Upper lobe of right lung (tissue), 1 donor: ENCODE results near the gene CGB7. TPM values are rescaled to one million over a fixed set of nuclear protein-coding genes. Genes with fewer than 3 reads are reported as not detected.

Experiments
- ATAC-seq: fragments of 200-7000 bp; cut with Tn5 transposase; one replicate; pipeline ENCODE4 v1.9.1; 2020; ENCODE audit warnings: mild to moderate bottlenecking, moderate library complexity
- DNase-seq: peaks from one replicate; pipeline ENCODE4 v3.0.0-alpha.2; 2020
- H3K27ac ChIP-seq: fragments of 200-600 bp; one replicate; pipeline ENCODE4 v1.8.0; 2022
- H3K27me3 ChIP-seq: fragments of 200-600 bp; one replicate; pipeline ENCODE4 v1.8.0; 2022; ENCODE audit warnings: mild to moderate bottlenecking
- H3K36me3 ChIP-seq: fragments of 200-600 bp; one replicate; pipeline ENCODE4 v1.8.0; 2022
- H3K4me1 ChIP-seq: fragments of 200-600 bp; one replicate; pipeline ENCODE4 v1.8.0; 2022
- H3K4me3 ChIP-seq: fragments of 200-600 bp; one replicate; pipeline ENCODE4 v1.8.0; 2022; ENCODE audit warnings: mild to moderate bottlenecking
- H3K9me3 ChIP-seq: fragments of 200-600 bp; one replicate; pipeline ENCODE4 v1.8.0; 2022
- CTCF ChIP-seq: fragments of 200-600 bp; IDR thresholded peaks from one replicate; pipeline ENCODE4 v1.8.0; 2022; ENCODE audit warnings: antibody characterized with exemption
- intact Hi-C: fragments of 100-400 bp; cut with DNase I; formaldehyde crosslinking; loops from one replicate; pipeline ENCODE4 v1.11.0; 2022
- long read RNA-seq: library from polyadenylated mRNA; unstranded; transcript quantifications from one replicate; pipeline ENCODE4 v2.0.0, GENCODE V29; 2021
- total RNA-seq: library from RNA; stranded (reverse); fragmentation: NEBNext Ultra II Directional; extraction: Animal tissue kit (Norgen Biotek cat#: 25700); gene quantifications from one replicate; pipeline ENCODE4 v1.2.1, GENCODE V29; 2021
- donor health status: DM: no; HTN: yes; CAD: no; lungs with severe emphysema.

CGB7 gene
- 0.43 TPM for total RNA-seq
- long read RNA-seq, partial matches to known transcripts, result 0 of 1 reads
- long read RNA-seq, other reads (novel, unspliced or antisense), result 1 of 1 reads

- no peaks in the 10 kb centered on the region for H3K36me3 ChIP-seq
- TF ChIP-seq CTCF, result no peak
- ATAC-seq, result peak; percentile 81
- peaks cover 19% of the 10 kb centered on the region for H3K4me1 ChIP-seq
- no peaks in the 10 kb centered on the region for H3K9me3 ChIP-seq
- H3K4me3 ChIP-seq, result peak within 1 kb of the TSS; percentile 63
- H3K27ac ChIP-seq, result no peak within 1 kb of the TSS
- peaks cover 29% of the 10 kb centered on the region for H3K27me3 ChIP-seq
- peak; percentile 87 for DNase-seq
- intact Hi-C loops, result no loop called here
These were observed at the start of gene CGB7 for GRCh38 chr19:49057636-49058234. Gene CGB7, minus strand, starts transcription at chr19:49057749. Its CDS starts 2,374 bp downstream, at chr19:49055375.

- H3K4me1 ChIP-seq, result no peaks in the 10 kb centered on the region
- no peak overlapping the region for H3K27ac ChIP-seq
- TF ChIP-seq CTCF, result peak; percentile 74
- no peaks in the 10 kb centered on the region for H3K27me3 ChIP-seq
- H3K36me3 ChIP-seq, result peaks cover 76% of the 10 kb centered on the region
- ATAC-seq (peak; percentile 66), DNase-seq (peak; percentile 78)
- intact Hi-C loops, result no loop called here
- H3K9me3 ChIP-seq, result no peaks in the 10 kb centered on the region
- no peak overlapping the region for H3K4me3 ChIP-seq
These were observed 49.1 kb upstream of the CGB7 start for GRCh38 chr19:49106648-49107135.

GRCh38 chr19:49104229-49104864 lies 46.8 kb upstream of the CGB7 start:
- H3K9me3 ChIP-seq, result no peaks in the 10 kb centered on the region
- ATAC-seq (no peak), DNase-seq (no peak)
- no peak overlapping the region for H3K4me3 ChIP-seq
- no peak for TF ChIP-seq CTCF
- no peak overlapping the region for H3K27ac ChIP-seq
- intact Hi-C loops, result no loop called here
- peaks cover 99% of the 10 kb centered on the region for H3K36me3 ChIP-seq
- no peaks in the 10 kb centered on the region for H3K27me3 ChIP-seq
- H3K4me1 ChIP-seq, result no peaks in the 10 kb centered on the region

- no peaks in the 10 kb centered on the region for H3K4me1 ChIP-seq
- intact Hi-C loops, result no loop called here
- TF ChIP-seq CTCF, result no peak
- H3K9me3 ChIP-seq, result no peaks in the 10 kb centered on the region
- DNase-seq, result no peak
- H3K27ac ChIP-seq, result no peak overlapping the region
- ATAC-seq, result no peak
- H3K27me3 ChIP-seq, result no peaks in the 10 kb centered on the region
- H3K36me3 ChIP-seq, result peaks cover 100% of the 10 kb centered on the region
- no peak overlapping the region for H3K4me3 ChIP-seq
These were observed 46.0 kb upstream of the CGB7 start for GRCh38 chr19:49103331-49104085.

GRCh38 chr19:49102303-49102702 lies 44.8 kb upstream of the CGB7 start:
- H3K27ac ChIP-seq, result no peak overlapping the region
- peaks cover 3% of the 10 kb centered on the region for H3K4me1 ChIP-seq
- intact Hi-C loops, result no loop called here
- TF ChIP-seq CTCF, result no peak
- peaks cover 97% of the 10 kb centered on the region for H3K36me3 ChIP-seq
- H3K9me3 ChIP-seq, result no peaks in the 10 kb centered on the region
- ATAC-seq, result no peak
- DNase-seq, result no peak
- no peak overlapping the region for H3K4me3 ChIP-seq
- H3K27me3 ChIP-seq, result no peaks in the 10 kb centered on the region
